A549 (cell line): Measurements from ENCODE around the gene LCN15. TPM values are rescaled to one million over a fixed set of nuclear protein-coding genes. Genes with fewer than 3 reads are reported as not detected.
"Not testable (repeated sequence)": the region's sequence is repeated elsewhere in the genome, so short reads cannot be mapped to it uniquely, and the experiment has no call there.

ENCODE experiments used
- ATAC-seq, 2 experiments: fragments of 200-7000 bp in 1 of 2; fragments of >200 bp in 1 of 2; cut with Nextera tagmentation in 1 of 2; cut with Tn5 transposase in 1 of 2; 3 replicates each; pipeline versions ENCODE4 v1.8.0 to v1.9.1; 2018 to 2020; ENCODE audit warnings: mild to moderate bottlenecking in 1 of 2, moderate library complexity in 1 of 2
- CTCF ChIA-PET: fragments of 300-600 bp; sonication (Branson Sonifier 250); formaldehyde crosslinking; extraction: SDS; loops from one replicate; lab custom pipeline; 2021; ENCODE audit warnings: antibody characterized with exemption, inconsistent platforms; lab: Yijun Ruan, JAX
- POLR2A ChIA-PET: fragments of 350-600 bp; formaldehyde crosslinking; extraction: SDS; loops from one replicate; lab custom pipeline; 2021; ENCODE audit warnings: antibody characterized with exemption, inconsistent platforms; lab: Yijun Ruan, JAX
- DNase-seq, 2 experiments: peaks; one replicate each; pipeline versions ENCODE4 v3.0.0 to v3.0.0-alpha.2; 2011 to 2016; ENCODE audit warnings: low read depth in 1 of 2, low spot score in 1 of 2
- FAIRE-seq: peaks from 2 replicates; lab custom pipeline; 2011; peaks lifted over from hg19 to GRCh38; lab: Jason Lieb, UNC
- H3K27ac ChIP-seq, 2 experiments: fragments of >200 bp; sonication (Bioruptor Twin); formaldehyde crosslinking; 3 replicates each; pipeline ENCODE4 v1.5.1; 2016 to 2017
- H3K4me1 ChIP-seq: fragments of >200 bp; sonication (Bioruptor Twin); formaldehyde crosslinking; 3 replicates; pipeline ENCODE4 v1.6.1; 2016
- H3K4me2 ChIP-seq: fragments of >200 bp; sonication (Bioruptor Twin); formaldehyde crosslinking; 3 replicates; pipeline ENCODE4 v1.6.1; 2016
- H3K4me3 ChIP-seq: fragments of >200 bp; sonication (Bioruptor Twin); formaldehyde crosslinking; 3 replicates; pipeline ENCODE4 v1.5.1; 2016
- H3K9me3 ChIP-seq: fragments of >200 bp; sonication (Bioruptor Twin); formaldehyde crosslinking; 3 replicates; pipeline ENCODE4 v1.6.1; 2016
- BCL3 ChIP-seq: fragments of >200 bp; sonication (Bioruptor Twin); formaldehyde crosslinking; IDR thresholded peaks from 3 replicates; pipeline ENCODE4 v1.6.1; 2016
- CBX2 ChIP-seq: fragments of 200-600 bp; sonication (generic); IDR thresholded peaks from 2 replicates; pipeline ENCODE4 v1.6.1; 2016; ENCODE audit warnings: low read depth, mild to moderate bottlenecking, borderline replicate concordance
- ELK1 ChIP-seq: fragments of 150-350 bp; IDR thresholded peaks from 2 replicates; pipeline ENCODE4 v1.6.1; 2014; ENCODE audit warnings: low read depth, mild to moderate bottlenecking, low read length
- FOSB ChIP-seq: fragments of 250-450 bp; sonication (Bioruptor Pico); IDR thresholded peaks from 2 replicates; pipeline ENCODE4 v1.5.0; 2020; ENCODE audit warnings: mild to moderate bottlenecking, moderate library complexity
- FOSL2 ChIP-seq, 2 experiments: fragments of 450-650 bp in 1 of 2; fragments of >200 bp in 1 of 2; sonication (Bioruptor Twin) in 1 of 2; formaldehyde crosslinking; IDR thresholded peaks; 2 replicates each; pipeline versions ENCODE4 v1.5.0 to v1.6.1; 2016 to 2020; ENCODE audit warnings: mild to moderate bottlenecking in 1 of 2, moderate library complexity in 1 of 2
- FOXS1 ChIP-seq: fragments of 250-450 bp; sonication (Bioruptor Pico); IDR thresholded peaks from 2 replicates; pipeline ENCODE4 v1.5.0; 2020; ENCODE audit warnings: mild to moderate bottlenecking, moderate library complexity
- GATA3 ChIP-seq: IDR thresholded peaks from 2 replicates; pipeline ENCODE4 v1.6.1; 2012; ENCODE audit warnings: borderline replicate concordance
- HOXB13 ChIP-seq: fragments of 250-450 bp; sonication (Bioruptor Pico); IDR thresholded peaks from 2 replicates; pipeline ENCODE4 v1.5.0; 2020; ENCODE audit warnings: low read depth, mild to moderate bottlenecking, moderate library complexity
- HOXB5 ChIP-seq: fragments of 250-450 bp; sonication (Bioruptor Pico); IDR thresholded peaks from 2 replicates; pipeline ENCODE4 v1.5.0; 2020; ENCODE audit warnings: mild to moderate bottlenecking, moderate library complexity
- JUNB ChIP-seq: fragments of >200 bp; sonication (Bioruptor Twin); formaldehyde crosslinking; IDR thresholded peaks from 2 replicates; pipeline ENCODE4 v1.6.1; 2016
- KDM5A ChIP-seq: fragments of 200-600 bp; sonication (generic); IDR thresholded peaks from 2 replicates; pipeline ENCODE4 v1.6.1; 2016; ENCODE audit warnings: antibody characterized with exemption, mild to moderate bottlenecking
- MAZ ChIP-seq: fragments of 150-350 bp; IDR thresholded peaks from 2 replicates; pipeline ENCODE4 v1.6.1; 2014; ENCODE audit warnings: antibody characterized with exemption, low read depth, low read length, borderline replicate concordance
- MYC ChIP-seq: IDR thresholded peaks from 2 replicates; pipeline ENCODE4 v1.6.1; 2012; ENCODE audit warnings: mild to moderate bottlenecking, inconsistent platforms, low read length, improper control_type of control experiment, borderline replicate concordance
- NR3C1 ChIP-seq: fragments of >200 bp; sonication (Bioruptor Twin); formaldehyde crosslinking; IDR thresholded peaks from 3 replicates; pipeline ENCODE4 v1.6.1; 2017
- SREBF2 ChIP-seq: fragments of 450-650 bp; IDR thresholded peaks from 2 replicates; pipeline ENCODE4 v1.6.1; 2014; ENCODE audit warnings: mild to moderate bottlenecking, moderate library complexity
- TFCP2L1 ChIP-seq: fragments of 250-450 bp; sonication (Bioruptor Pico); IDR thresholded peaks from 2 replicates; pipeline ENCODE4 v1.5.0; 2021; ENCODE audit warnings: mild to moderate bottlenecking
- TP53 ChIP-seq: fragments of 250-450 bp; sonication (Bioruptor Pico); IDR thresholded peaks from 2 replicates; pipeline ENCODE4 v1.5.0; 2021; ENCODE audit warnings: mild to moderate bottlenecking, moderate library complexity
- WGBS: methylation state at CpG from one replicate; pipeline ENCODE4 v1.1.6; 2017; ENCODE audit errors: missing lambda C conversion rate; 5-methylcytosine and 5-hydroxymethylcytosine counted together
- polyA plus RNA-seq, 4 experiments: library from polyadenylated mRNA; depleted of rRNA in 3 of 4; stranded (reverse); fragments of >200 nt; fragmentation: RNase III in 1 of 4; extraction: RNeasy Plus Mini Kit Qiagen cat#74134 plus additional on column Dnase treatment in 1 of 4; gene quantifications; 2 replicates in 3 of 4; 3 replicates in 1 of 4; pipeline ENCODE4 v1.2.3, GENCODE V29; 2011 to 2017
- small RNA-seq, 6 experiments: library from RNA; depleted of rRNA; stranded (forward); fragments of <200 nt; gene quantifications; one replicate each; pipeline ENCODE3, GENCODE V24; 2012
- TF ChIP-seq, protein P1 (sequence below): fragments of >200 bp; sonication (Bioruptor Twin); formaldehyde crosslinking; IDR thresholded peaks from 3 replicates; pipeline ENCODE4 v1.5.1; 2016
- TF ChIP-seq, protein P2 (sequence below): fragments of 250-450 bp; sonication (Bioruptor Pico); IDR thresholded peaks from 2 replicates; pipeline ENCODE4 v1.5.0; 2021; ENCODE audit warnings: mild to moderate bottlenecking, moderate library complexity, borderline replicate concordance

Gene LCN15
- polyA plus RNA-seq, 2 of the 4 experiments (the other 2 are of a cell fraction), result 0.09 to 0.10 TPM

- H3K4me2 ChIP-seq, result peak overlapping the region; percentile 97
- POLR2A ChIA-PET, result interaction anchor here (4.0 kb wide), 1 partner anchor 16 kb away, joined by 30 read pairs; no protein-coding TSS in a partner anchor
- WGBS, result 44% methylated on average over 4 of the region's 4 CpGs
- peak overlapping the region; percentile 66; the same call in 2 of the 3 replicates for H3K4me3 ChIP-seq
- TF ChIP-seq JUNB (peak; percentile 26; the same call in 1 of the 2 replicates), FOSL2 (IDR thresholded peaks at IDR 0.05) (peak; percentile 31; the same call in 1 of the 2 replicates), FOSL2 (CRISPR knock-in tag; IDR thresholded peaks at IDR 0.05) (peak; percentile 78)
- H3K4me1 ChIP-seq, result peaks cover 32% of the 10 kb centered on the region
- not testable (repeated sequence) for DNase-seq, H3K27ac ChIP-seq, H3K9me3 ChIP-seq, FAIRE-seq
- CTCF ChIA-PET, result interaction anchor here (0.7 to 1.0 kb wide), 3 partner anchors 16 to 48 kb away, joined by 3 to 4 read pairs (median 3); no protein-coding TSS in a partner anchor
- ATAC-seq, result peak in 1 of 2 experiments; percentile 18; a peak in 3 of 6 replicates
These were observed 53.1 kb downstream of the LCN15 start for GRCh38 chr9:136711219-136711648.

- Histone ChIP-seq H3K4me1 (peaks cover 32% of the 10 kb centered on the region), H3K4me3 (no peak overlapping the region), H3K9me3 (no peaks in the 10 kb centered on the region), H3K27ac (no peak overlapping the region), H3K4me2 (no peak overlapping the region)
- DNase-seq, result no peak
- CTCF ChIA-PET, result interaction anchor here (0.7 kb wide), 1 partner anchor 44 kb away, joined by 4 read pairs; no protein-coding TSS in a partner anchor
- POLR2A ChIA-PET, result no interaction called here
- no peak for TF ChIP-seq ELK1
- no peak for TF ChIP-seq BCL3
- TF ChIP-seq, protein P1, sequence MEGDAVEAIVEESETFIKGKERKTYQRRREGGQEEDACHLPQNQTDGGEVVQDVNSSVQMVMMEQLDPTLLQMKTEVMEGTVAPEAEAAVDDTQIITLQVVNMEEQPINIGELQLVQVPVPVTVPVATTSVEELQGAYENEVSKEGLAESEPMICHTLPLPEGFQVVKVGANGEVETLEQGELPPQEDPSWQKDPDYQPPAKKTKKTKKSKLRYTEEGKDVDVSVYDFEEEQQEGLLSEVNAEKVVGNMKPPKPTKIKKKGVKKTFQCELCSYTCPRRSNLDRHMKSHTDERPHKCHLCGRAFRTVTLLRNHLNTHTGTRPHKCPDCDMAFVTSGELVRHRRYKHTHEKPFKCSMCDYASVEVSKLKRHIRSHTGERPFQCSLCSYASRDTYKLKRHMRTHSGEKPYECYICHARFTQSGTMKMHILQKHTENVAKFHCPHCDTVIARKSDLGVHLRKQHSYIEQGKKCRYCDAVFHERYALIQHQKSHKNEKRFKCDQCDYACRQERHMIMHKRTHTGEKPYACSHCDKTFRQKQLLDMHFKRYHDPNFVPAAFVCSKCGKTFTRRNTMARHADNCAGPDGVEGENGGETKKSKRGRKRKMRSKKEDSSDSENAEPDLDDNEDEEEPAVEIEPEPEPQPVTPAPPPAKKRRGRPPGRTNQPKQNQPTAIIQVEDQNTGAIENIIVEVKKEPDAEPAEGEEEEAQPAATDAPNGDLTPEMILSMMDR, result no peak
- no peak for TF ChIP-seq MAZ
- no peak for TF ChIP-seq FOXS1 (CRISPR knock-in tag)
- no peak for TF ChIP-seq HOXB5 (CRISPR knock-in tag)
- no peak for TF ChIP-seq HOXB13 (CRISPR knock-in tag)
- TF ChIP-seq CBX2, result no peak
- TF ChIP-seq KDM5A, result no peak
- no peak for TF ChIP-seq MYC
- TF ChIP-seq TP53 (CRISPR knock-in tag), result no peak
- no peak for TF ChIP-seq FOSB
- TF ChIP-seq, protein P2, sequence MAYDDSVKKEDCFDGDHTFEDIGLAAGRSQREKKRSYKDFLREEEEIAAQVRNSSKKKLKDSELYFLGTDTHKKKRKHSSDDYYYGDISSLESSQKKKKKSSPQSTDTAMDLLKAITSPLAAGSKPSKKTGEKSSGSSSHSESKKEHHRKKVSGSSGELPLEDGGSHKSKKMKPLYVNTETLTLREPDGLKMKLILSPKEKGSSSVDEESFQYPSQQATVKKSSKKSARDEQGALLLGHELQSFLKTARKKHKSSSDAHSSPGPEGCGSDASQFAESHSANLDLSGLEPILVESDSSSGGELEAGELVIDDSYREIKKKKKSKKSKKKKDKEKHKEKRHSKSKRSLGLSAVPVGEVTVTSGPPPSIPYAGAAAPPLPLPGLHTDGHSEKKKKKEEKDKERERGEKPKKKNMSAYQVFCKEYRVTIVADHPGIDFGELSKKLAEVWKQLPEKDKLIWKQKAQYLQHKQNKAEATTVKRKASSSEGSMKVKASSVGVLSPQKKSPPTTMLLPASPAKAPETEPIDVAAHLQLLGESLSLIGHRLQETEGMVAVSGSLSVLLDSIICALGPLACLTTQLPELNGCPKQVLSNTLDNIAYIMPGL (CRISPR knock-in tag), result no peak
- no peak for TF ChIP-seq TFCP2L1
- TF ChIP-seq GATA3, result no peak
- no peak for TF ChIP-seq NR3C1
- TF ChIP-seq SREBF2, result no peak
- ATAC-seq, result no peak
- 62% methylated on average over 7 of the region's 7 CpGs for WGBS
- no peak for FAIRE-seq
These were observed 53.8 kb downstream of the LCN15 start for GRCh38 chr9:136710543-136710942.

Small RNA genes lying within 50 kb of the gene (small RNA-seq; reads per million reads assigned to genes)
- gene AL355987.2, result 0 reads per million in 6 experiments
- gene ATP6V1G1P3, result 0 reads per million in 6 experiments
- 0 to 0.69 (median 0) reads per million in 6 experiments for gene MIR6722

Other genes with a start within 250 kb of the LCN15 start
- 0.88 and 1.2 TPM in 2 replicates for gene NOTCH1, start 218.5 kb downstream of the LCN15 start, polyA plus RNA-seq (2011; rRNA removed)
- 4.6 to 6.4 TPM (median 5.7 TPM) in 3 replicates for gene NOTCH1, start 218.5 kb downstream of the LCN15 start, polyA plus RNA-seq (2017; fragmentation: RNase III; extraction: RNeasy Plus Mini Kit Qiagen cat#74134 plus additional on column Dnase treatment)
- 15.3 and 19.9 TPM in 2 replicates for gene EGFL7, start 101.6 kb downstream of the LCN15 start, polyA plus RNA-seq (2011; rRNA removed)
- 28.9 to 34.4 TPM (median 32.3 TPM) in 3 replicates for gene EGFL7, start 101.6 kb downstream of the LCN15 start, polyA plus RNA-seq (2017; fragmentation: RNase III; extraction: RNeasy Plus Mini Kit Qiagen cat#74134 plus additional on column Dnase treatment)
- 32.3 and 38.6 TPM in 2 replicates for gene AGPAT2, start 77.1 kb downstream of the LCN15 start, polyA plus RNA-seq (2011; rRNA removed)
- gene AGPAT2, start 77.1 kb downstream of the LCN15 start, polyA plus RNA-seq (2017; fragmentation: RNase III; extraction: RNeasy Plus Mini Kit Qiagen cat#74134 plus additional on column Dnase treatment), result 44.3 to 49.5 TPM (median 46.3 TPM) in 3 replicates
- gene DIPK1B, start 51.9 kb downstream of the LCN15 start, polyA plus RNA-seq (2011; rRNA removed), result 6.7 and 8.8 TPM in 2 replicates
- 6.0 to 8.2 TPM (median 6.7 TPM) in 3 replicates for gene DIPK1B, start 51.9 kb downstream of the LCN15 start, polyA plus RNA-seq (2017; fragmentation: RNase III; extraction: RNeasy Plus Mini Kit Qiagen cat#74134 plus additional on column Dnase treatment)
- gene LCN10, start 21.6 kb downstream of the LCN15 start, polyA plus RNA-seq (2011; rRNA removed), result not detected in 2 replicates
- not detected in 3 replicates for gene LCN10, start 21.6 kb downstream of the LCN15 start, polyA plus RNA-seq (2017; fragmentation: RNase III; extraction: RNeasy Plus Mini Kit Qiagen cat#74134 plus additional on column Dnase treatment)
- not detected in 2 replicates for gene LCN6, start 16.0 kb downstream of the LCN15 start, polyA plus RNA-seq (2011; rRNA removed)
- gene LCN6, start 16.0 kb downstream of the LCN15 start, polyA plus RNA-seq (2017; fragmentation: RNase III; extraction: RNeasy Plus Mini Kit Qiagen cat#74134 plus additional on column Dnase treatment), result not detected in 3 replicates
- gene LCN8, start 6.3 kb downstream of the LCN15 start, polyA plus RNA-seq (2011; rRNA removed), result not detected in 2 replicates
- not detected in 3 replicates for gene LCN8, start 6.3 kb downstream of the LCN15 start, polyA plus RNA-seq (2017; fragmentation: RNase III; extraction: RNeasy Plus Mini Kit Qiagen cat#74134 plus additional on column Dnase treatment)
- gene TMEM141, start 26.8 kb upstream of the LCN15 start, polyA plus RNA-seq (2011; rRNA removed), result 64.5 and 78.0 TPM in 2 replicates
- gene TMEM141, start 26.8 kb upstream of the LCN15 start, polyA plus RNA-seq (2017; fragmentation: RNase III; extraction: RNeasy Plus Mini Kit Qiagen cat#74134 plus additional on column Dnase treatment), result 69.9 to 71.0 TPM (median 70.7 TPM) in 3 replicates
- 1.4 and 1.6 TPM in 2 replicates for gene CCDC183, start 31.8 kb upstream of the LCN15 start, polyA plus RNA-seq (2011; rRNA removed)
- 0.58 to 1.1 TPM (median 0.90 TPM) in 3 replicates for gene CCDC183, start 31.8 kb upstream of the LCN15 start, polyA plus RNA-seq (2017; fragmentation: RNase III; extraction: RNeasy Plus Mini Kit Qiagen cat#74134 plus additional on column Dnase treatment)
- 46.8 and 53.5 TPM in 2 replicates for gene RABL6, start 43.4 kb upstream of the LCN15 start, polyA plus RNA-seq (2011; rRNA removed)
- 70.3 to 72.2 TPM (median 71.4 TPM) in 3 replicates for gene RABL6, start 43.4 kb upstream of the LCN15 start, polyA plus RNA-seq (2017; fragmentation: RNase III; extraction: RNeasy Plus Mini Kit Qiagen cat#74134 plus additional on column Dnase treatment)
- gene AJM1, start 78.0 kb upstream of the LCN15 start, polyA plus RNA-seq (2011; rRNA removed), result 0.75 and 0.76 TPM in 2 replicates
- gene AJM1, start 78.0 kb upstream of the LCN15 start, polyA plus RNA-seq (2017; fragmentation: RNase III; extraction: RNeasy Plus Mini Kit Qiagen cat#74134 plus additional on column Dnase treatment), result 3.0 to 3.6 TPM (median 3.2 TPM) in 3 replicates
- 104 and 123 TPM in 2 replicates for gene PHPT1, start 84.9 kb upstream of the LCN15 start, polyA plus RNA-seq (2011; rRNA removed)
- 234 to 261 TPM (median 239 TPM) in 3 replicates for gene PHPT1, start 84.9 kb upstream of the LCN15 start, polyA plus RNA-seq (2017; fragmentation: RNase III; extraction: RNeasy Plus Mini Kit Qiagen cat#74134 plus additional on column Dnase treatment)
- 1.3 and 1.5 TPM in 2 replicates for gene MAMDC4, start 87.8 kb upstream of the LCN15 start, polyA plus RNA-seq (2011; rRNA removed)
- 7.3 to 9.1 TPM (median 7.6 TPM) in 3 replicates for gene MAMDC4, start 87.8 kb upstream of the LCN15 start, polyA plus RNA-seq (2017; fragmentation: RNase III; extraction: RNeasy Plus Mini Kit Qiagen cat#74134 plus additional on column Dnase treatment)
- gene EDF1, start 101.8 kb upstream of the LCN15 start, polyA plus RNA-seq (2011; rRNA removed), result 284 and 464 TPM in 2 replicates
- gene EDF1, start 101.8 kb upstream of the LCN15 start, polyA plus RNA-seq (2017; fragmentation: RNase III; extraction: RNeasy Plus Mini Kit Qiagen cat#74134 plus additional on column Dnase treatment), result 472 to 560 TPM (median 477 TPM) in 3 replicates
- gene TRAF2, start 122.0 kb upstream of the LCN15 start, polyA plus RNA-seq (2011; rRNA removed), result 23.8 and 24.5 TPM in 2 replicates
- gene TRAF2, start 122.0 kb upstream of the LCN15 start, polyA plus RNA-seq (2017; fragmentation: RNase III; extraction: RNeasy Plus Mini Kit Qiagen cat#74134 plus additional on column Dnase treatment), result 36.4 to 49.4 TPM (median 39.5 TPM) in 3 replicates
- 37.3 and 37.5 TPM in 2 replicates for gene FBXW5, start 180.2 kb upstream of the LCN15 start, polyA plus RNA-seq (2011; rRNA removed)
- 59.3 to 61.4 TPM (median 59.5 TPM) in 3 replicates for gene FBXW5, start 180.2 kb upstream of the LCN15 start, polyA plus RNA-seq (2017; fragmentation: RNase III; extraction: RNeasy Plus Mini Kit Qiagen cat#74134 plus additional on column Dnase treatment)
- gene C8G, start 180.7 kb upstream of the LCN15 start, polyA plus RNA-seq (2011; rRNA removed), result 0.41 and 0.45 TPM in 2 replicates
- 1.1 to 1.3 TPM (median 1.1 TPM) in 3 replicates for gene C8G, start 180.7 kb upstream of the LCN15 start, polyA plus RNA-seq (2017; fragmentation: RNase III; extraction: RNeasy Plus Mini Kit Qiagen cat#74134 plus additional on column Dnase treatment)
- 0.74 and 1.8 TPM in 2 replicates for gene LCN12, start 187.8 kb upstream of the LCN15 start, polyA plus RNA-seq (2011; rRNA removed)
- 2.8 to 3.6 TPM (median 3.0 TPM) in 3 replicates for gene LCN12, start 187.8 kb upstream of the LCN15 start, polyA plus RNA-seq (2017; fragmentation: RNase III; extraction: RNeasy Plus Mini Kit Qiagen cat#74134 plus additional on column Dnase treatment)
- gene PTGDS, start 213.0 kb upstream of the LCN15 start, polyA plus RNA-seq (2011; rRNA removed), result 0.31 and 0.33 TPM in 2 replicates
- 0.18 to 0.34 TPM (median 0.26 TPM) in 3 replicates for gene PTGDS, start 213.0 kb upstream of the LCN15 start, polyA plus RNA-seq (2017; fragmentation: RNase III; extraction: RNeasy Plus Mini Kit Qiagen cat#74134 plus additional on column Dnase treatment)
- 0.04 and 0.19 TPM in 2 replicates for gene LCNL1, start 218.5 kb upstream of the LCN15 start, polyA plus RNA-seq (2011; rRNA removed)
- 0.05 to 0.08 TPM (median 0.08 TPM) in 3 replicates for gene LCNL1, start 218.5 kb upstream of the LCN15 start, polyA plus RNA-seq (2017; fragmentation: RNase III; extraction: RNeasy Plus Mini Kit Qiagen cat#74134 plus additional on column Dnase treatment)
- 12.6 and 15.6 TPM in 2 replicates for gene PAXX, start 227.9 kb upstream of the LCN15 start, polyA plus RNA-seq (2011; rRNA removed)
- 50.7 to 57.0 TPM (median 53.2 TPM) in 3 replicates for gene PAXX, start 227.9 kb upstream of the LCN15 start, polyA plus RNA-seq (2017; fragmentation: RNase III; extraction: RNeasy Plus Mini Kit Qiagen cat#74134 plus additional on column Dnase treatment)
- 0.33 and 0.61 TPM in 2 replicates for gene CLIC3, start 232.1 kb upstream of the LCN15 start, polyA plus RNA-seq (2011; rRNA removed)
- gene CLIC3, start 232.1 kb upstream of the LCN15 start, polyA plus RNA-seq (2017; fragmentation: RNase III; extraction: RNeasy Plus Mini Kit Qiagen cat#74134 plus additional on column Dnase treatment), result 5.1 to 6.6 TPM (median 6.4 TPM) in 3 replicates